A549 (cell line): ENCODE results near the gene NUP188. TPM values are rescaled to one million over a fixed set of nuclear protein-coding genes. Genes with fewer than 3 reads are reported as not detected.

Experiments used
- ATAC-seq, 2 experiments: fragments of 200-7000 bp in 1 of 2; fragments of >200 bp in 1 of 2; cut with Nextera tagmentation in 1 of 2; cut with Tn5 transposase in 1 of 2; 3 replicates each; pipeline versions ENCODE4 v1.8.0 to v1.9.1; 2018 to 2020; ENCODE audit warnings: mild to moderate bottlenecking in 1 of 2, moderate library complexity in 1 of 2
- CTCF ChIA-PET: fragments of 300-600 bp; sonication (Branson Sonifier 250); formaldehyde crosslinking; extraction: SDS; loops from one replicate; lab custom pipeline; 2021; ENCODE audit warnings: antibody characterized with exemption, inconsistent platforms; lab: Yijun Ruan, JAX
- POLR2A ChIA-PET: fragments of 350-600 bp; formaldehyde crosslinking; extraction: SDS; loops from one replicate; lab custom pipeline; 2021; ENCODE audit warnings: antibody characterized with exemption, inconsistent platforms; lab: Yijun Ruan, JAX
- DNase-seq, 2 experiments: peaks; one replicate each; pipeline versions ENCODE4 v3.0.0 to v3.0.0-alpha.2; 2011 to 2016; ENCODE audit warnings: low read depth in 1 of 2, low spot score in 1 of 2
- FAIRE-seq: peaks from 2 replicates; lab custom pipeline; 2011; peaks lifted over from hg19 to GRCh38; lab: Jason Lieb, UNC
- H3K27ac ChIP-seq, 2 experiments: fragments of >200 bp; sonication (Bioruptor Twin); formaldehyde crosslinking; 3 replicates each; pipeline ENCODE4 v1.5.1; 2016 to 2017
- H3K4me1 ChIP-seq: fragments of >200 bp; sonication (Bioruptor Twin); formaldehyde crosslinking; 3 replicates; pipeline ENCODE4 v1.6.1; 2016
- H3K4me2 ChIP-seq: fragments of >200 bp; sonication (Bioruptor Twin); formaldehyde crosslinking; 3 replicates; pipeline ENCODE4 v1.6.1; 2016
- H3K4me3 ChIP-seq: fragments of >200 bp; sonication (Bioruptor Twin); formaldehyde crosslinking; 3 replicates; pipeline ENCODE4 v1.5.1; 2016
- H3K9me3 ChIP-seq: fragments of >200 bp; sonication (Bioruptor Twin); formaldehyde crosslinking; 3 replicates; pipeline ENCODE4 v1.6.1; 2016
- ATOH8 ChIP-seq: fragments of 250-450 bp; sonication (Bioruptor Pico); IDR thresholded peaks from 2 replicates; pipeline ENCODE4 v1.5.0; 2020; ENCODE audit warnings: low read depth, mild to moderate bottlenecking, moderate library complexity
- BHLHE40 ChIP-seq: IDR thresholded peaks from 2 replicates; pipeline ENCODE4 v1.6.1; 2012; ENCODE audit warnings: low read depth, low read length, inconsistent platforms
- CBX8 ChIP-seq: fragments of 200-600 bp; sonication (generic); IDR thresholded peaks from 2 replicates; pipeline ENCODE4 v1.6.1; 2016
- CEBPB ChIP-seq, 2 experiments: fragments of >200 bp in 1 of 2; sonication (Bioruptor Twin) in 1 of 2; formaldehyde crosslinking in 1 of 2; IDR thresholded peaks; 2 replicates each; pipeline ENCODE4 v1.6.1; 2012 to 2016
- CHD4 ChIP-seq: fragments of 200-600 bp; sonication (generic); IDR thresholded peaks from 2 replicates; pipeline ENCODE4 v1.6.1; 2016; ENCODE audit warnings: antibody characterized with exemption, mild to moderate bottlenecking, borderline replicate concordance
- ELK1 ChIP-seq: fragments of 150-350 bp; IDR thresholded peaks from 2 replicates; pipeline ENCODE4 v1.6.1; 2014; ENCODE audit warnings: low read depth, mild to moderate bottlenecking, low read length
- FOXS1 ChIP-seq: fragments of 250-450 bp; sonication (Bioruptor Pico); IDR thresholded peaks from 2 replicates; pipeline ENCODE4 v1.5.0; 2020; ENCODE audit warnings: mild to moderate bottlenecking, moderate library complexity
- HEYL ChIP-seq: fragments of 250-450 bp; sonication (Bioruptor Pico); IDR thresholded peaks from 2 replicates; pipeline ENCODE4 v1.8.0; 2021; ENCODE audit warnings: mild to moderate bottlenecking, moderate library complexity
- NR3C1 ChIP-seq: fragments of >200 bp; sonication (Bioruptor Twin); formaldehyde crosslinking; IDR thresholded peaks from 3 replicates; pipeline ENCODE4 v1.6.1; 2017
- PHF8 ChIP-seq: fragments of 200-600 bp; sonication (generic); IDR thresholded peaks from 2 replicates; pipeline ENCODE4 v1.6.1; 2016; ENCODE audit warnings: low read depth, mild to moderate bottlenecking, antibody characterized with exemption, moderate library complexity, borderline replicate concordance
- RAD21 ChIP-seq, 2 experiments: fragments of >200 bp in 1 of 2; sonication (Bioruptor Twin) in 1 of 2; formaldehyde crosslinking in 1 of 2; IDR thresholded peaks in 1 of 2; conservative IDR thresholded peaks in 1 of 2; 2 replicates in 1 of 2; 3 replicates in 1 of 2; pipeline ENCODE4 v1.6.1; 2012 to 2018; ENCODE audit warnings: inconsistent platforms in 1 of 2
- REST ChIP-seq: fragments of 200-600 bp; sonication (generic); IDR thresholded peaks from 2 replicates; pipeline ENCODE4 v1.6.1; 2016; ENCODE audit warnings: antibody characterized with exemption, mild to moderate bottlenecking, moderate library complexity
- RNF2 ChIP-seq: fragments of 200-600 bp; sonication (generic); IDR thresholded peaks from 2 replicates; pipeline ENCODE4 v1.6.1; 2016; ENCODE audit warnings: low read depth, mild to moderate bottlenecking, antibody characterized with exemption, moderate library complexity, borderline replicate concordance
- USF2 ChIP-seq: fragments of 450-650 bp; IDR thresholded peaks from 2 replicates; pipeline ENCODE4 v1.6.1; 2014; ENCODE audit warnings: antibody characterized with exemption
- ZC3H11A ChIP-seq: fragments of 450-650 bp; IDR thresholded peaks from 2 replicates; pipeline ENCODE4 v1.6.1; 2014; ENCODE audit warnings: antibody characterized with exemption, mild to moderate bottlenecking
- ZSCAN20 ChIP-seq: fragments of 250-450 bp; sonication (Bioruptor Pico); IDR thresholded peaks from 2 replicates; pipeline ENCODE4 v1.8.0; 2022; ENCODE audit warnings: mild to moderate bottlenecking, moderate library complexity
- WGBS: methylation state at CpG from one replicate; pipeline ENCODE4 v1.1.6; 2017; ENCODE audit errors: missing lambda C conversion rate; 5-methylcytosine and 5-hydroxymethylcytosine counted together
- polyA plus RNA-seq, 4 experiments: library from polyadenylated mRNA; depleted of rRNA in 3 of 4; stranded (reverse); fragments of >200 nt; fragmentation: RNase III in 1 of 4; extraction: RNeasy Plus Mini Kit Qiagen cat#74134 plus additional on column Dnase treatment in 1 of 4; gene quantifications; 2 replicates in 3 of 4; 3 replicates in 1 of 4; pipeline ENCODE4 v1.2.3, GENCODE V29; 2011 to 2017
- TF ChIP-seq, protein P1 (sequence below): IDR thresholded peaks from 2 replicates; pipeline ENCODE4 v1.6.1; 2012
- TF ChIP-seq, protein P2 (sequence below): IDR thresholded peaks from 2 replicates; pipeline ENCODE4 v1.6.1; 2012
- TF ChIP-seq, protein P3 (sequence below): fragments of >200 bp; sonication (Bioruptor Twin); formaldehyde crosslinking; IDR thresholded peaks from 2 replicates; pipeline ENCODE4 v1.6.1; 2016

Gene NUP188
- polyA plus RNA-seq, 2 of the 4 experiments (the other 2 are of a cell fraction), result 33.2 to 52.3 TPM

GRCh38 chr9:128917151-128917849 lies 30.2 kb upstream of the NUP188 start:
- ATAC-seq, result 0 out of 6 replicates have a peak, but pooled peaks of 1 of the 2 experiments have one; percentile 2
- Histone ChIP-seq H3K27ac (peak overlapping the region; percentile 76 to 84), H3K9me3 (no peaks in the 10 kb centered on the region), H3K4me3 (no peak overlapping the region), H3K4me1 (peaks cover 71% of the 10 kb centered on the region), H3K4me2 (peak overlapping the region; percentile 57; the same call in 2 of the 3 replicates)
- DNase-seq, result peak in 1 of 2 experiments; percentile 68
- ChIA-PET POLR2A (no interaction called here), CTCF (interaction anchor here (1.0 to 14.3 kb wide), 4 partner anchors 8 to 53 kb away, joined by 3 to 244 read pairs (median 23); no protein-coding TSS in a partner anchor)
- 65% methylated on average over 26 of the region's 26 CpGs for WGBS
- no peak for FAIRE-seq
- no peak for TF ChIP-seq REST
- TF ChIP-seq, protein P1, sequence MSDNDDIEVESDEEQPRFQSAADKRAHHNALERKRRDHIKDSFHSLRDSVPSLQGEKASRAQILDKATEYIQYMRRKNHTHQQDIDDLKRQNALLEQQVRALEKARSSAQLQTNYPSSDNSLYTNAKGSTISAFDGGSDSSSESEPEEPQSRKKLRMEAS, result peak; percentile 69
- no peak for TF ChIP-seq USF2
- TF ChIP-seq ZSCAN20 (CRISPR knock-in tag), result no peak
- TF ChIP-seq, protein P2, sequence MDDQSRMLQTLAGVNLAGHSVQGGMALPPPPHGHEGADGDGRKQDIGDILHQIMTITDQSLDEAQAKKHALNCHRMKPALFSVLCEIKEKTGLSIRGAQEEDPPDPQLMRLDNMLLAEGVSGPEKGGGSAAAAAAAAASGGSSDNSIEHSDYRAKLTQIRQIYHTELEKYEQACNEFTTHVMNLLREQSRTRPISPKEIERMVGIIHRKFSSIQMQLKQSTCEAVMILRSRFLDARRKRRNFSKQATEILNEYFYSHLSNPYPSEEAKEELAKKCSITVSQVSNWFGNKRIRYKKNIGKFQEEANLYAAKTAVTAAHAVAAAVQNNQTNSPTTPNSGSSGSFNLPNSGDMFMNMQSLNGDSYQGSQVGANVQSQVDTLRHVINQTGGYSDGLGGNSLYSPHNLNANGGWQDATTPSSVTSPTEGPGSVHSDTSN, result no peak
- no peak for TF ChIP-seq CBX8

- Histone ChIP-seq H3K4me3 (no peak overlapping the region), H3K4me1 (peaks cover 54% of the 10 kb centered on the region), H3K27ac (peak overlapping the region; percentile 60 to 61; a peak in 3 of 6 replicates), H3K9me3 (no peaks in the 10 kb centered on the region), H3K4me2 (no peak overlapping the region)
- 65% methylated on average over 2 of the region's 2 CpGs for WGBS
- FAIRE-seq (no peak), ATAC-seq (no peak), DNase-seq (no peak)
- POLR2A ChIA-PET, result no interaction called here
- TF ChIP-seq CEBPB (IDR thresholded peaks at IDR 0.05), result no peak
- TF ChIP-seq ZC3H11A, result no peak
- no peak for TF ChIP-seq HEYL (CRISPR knock-in tag)
- TF ChIP-seq PHF8, result no peak
- no peak for TF ChIP-seq RAD21 (conservative IDR thresholded peaks at IDR 0.05 in 1 of 2, IDR thresholded peaks at IDR 0.05 in 1 of 2)
- no peak for TF ChIP-seq NR3C1
- TF ChIP-seq FOXS1, result no peak
- TF ChIP-seq, protein P3, sequence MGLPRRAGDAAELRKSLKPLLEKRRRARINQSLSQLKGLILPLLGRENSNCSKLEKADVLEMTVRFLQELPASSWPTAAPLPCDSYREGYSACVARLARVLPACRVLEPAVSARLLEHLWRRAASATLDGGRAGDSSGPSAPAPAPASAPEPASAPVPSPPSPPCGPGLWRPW, result no peak
- TF ChIP-seq ZSCAN20 (CRISPR knock-in tag), result no peak
- no peak for TF ChIP-seq BHLHE40
- no peak for TF ChIP-seq CHD4
- TF ChIP-seq CBX8, result no peak
- no peak for TF ChIP-seq ELK1
- no peak for TF ChIP-seq RNF2
- no peak for TF ChIP-seq ATOH8 (CRISPR knock-in tag)
- CTCF ChIA-PET, result interaction anchor here (0.6 to 14.3 kb wide), 5 partner anchors 9 to 55 kb away, joined by 3 to 244 read pairs (median 4); no protein-coding TSS in a partner anchor
Measured at GRCh38 chr9:128918921-128919320, 28.6 kb upstream of the NUP188 start.
